Measurements from ENCODE around the gene ATAD3B.
"Not testable (repeated sequence)": the region's sequence is repeated elsewhere in the genome, so short reads cannot be mapped to it uniquely, and the experiment has no call there.

- TF ChIP-seq, protein P1, sequence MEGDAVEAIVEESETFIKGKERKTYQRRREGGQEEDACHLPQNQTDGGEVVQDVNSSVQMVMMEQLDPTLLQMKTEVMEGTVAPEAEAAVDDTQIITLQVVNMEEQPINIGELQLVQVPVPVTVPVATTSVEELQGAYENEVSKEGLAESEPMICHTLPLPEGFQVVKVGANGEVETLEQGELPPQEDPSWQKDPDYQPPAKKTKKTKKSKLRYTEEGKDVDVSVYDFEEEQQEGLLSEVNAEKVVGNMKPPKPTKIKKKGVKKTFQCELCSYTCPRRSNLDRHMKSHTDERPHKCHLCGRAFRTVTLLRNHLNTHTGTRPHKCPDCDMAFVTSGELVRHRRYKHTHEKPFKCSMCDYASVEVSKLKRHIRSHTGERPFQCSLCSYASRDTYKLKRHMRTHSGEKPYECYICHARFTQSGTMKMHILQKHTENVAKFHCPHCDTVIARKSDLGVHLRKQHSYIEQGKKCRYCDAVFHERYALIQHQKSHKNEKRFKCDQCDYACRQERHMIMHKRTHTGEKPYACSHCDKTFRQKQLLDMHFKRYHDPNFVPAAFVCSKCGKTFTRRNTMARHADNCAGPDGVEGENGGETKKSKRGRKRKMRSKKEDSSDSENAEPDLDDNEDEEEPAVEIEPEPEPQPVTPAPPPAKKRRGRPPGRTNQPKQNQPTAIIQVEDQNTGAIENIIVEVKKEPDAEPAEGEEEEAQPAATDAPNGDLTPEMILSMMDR (IDR thresholded peaks at IDR 0.05) = not testable (repeated sequence)
- not testable (repeated sequence) for TF ChIP-seq POLR2A (IDR thresholded peaks at IDR 0.05)
Measured at GRCh38 chr1:1495461-1495975, 24.0 kb downstream of the ATAD3B start.

Data from esophagus squamous epithelium (tissue), 4 donors.